IMR-90 (cell line): ENCODE measurements around the gene STARD3. TPM values are rescaled to one million over a fixed set of nuclear protein-coding genes. Genes with fewer than 3 reads are reported as not detected.

ENCODE experiments used
- ATAC-seq: fragments of 200-7000 bp; cut with Tn5 transposase; 2 replicates; pipeline ENCODE4 v1.9.1; 2020; ENCODE audit warnings: low read depth, mild to moderate bottlenecking, moderate library complexity
- BruUV-seq: library from RNA; stranded (reverse); fragments of 400-500 nt; replicated peaks from 2 replicates; lab custom pipeline; 2021; lab: Mats Ljungman, UMichigan
- CTCF ChIA-PET: fragments of 300-600 bp; formaldehyde crosslinking; extraction: SDS; loops from one replicate; lab custom pipeline; 2021; ENCODE audit warnings: antibody characterized with exemption; lab: Yijun Ruan, JAX
- POLR2A ChIA-PET: fragments of 300-600 bp; sonication (Branson Sonifier 250); formaldehyde crosslinking; loops from one replicate; lab custom pipeline; 2022; ENCODE audit warnings: antibody characterized with exemption; ENCODE audit not compliant: unreplicated experiment; lab: Charles Lee
- DNase-seq: peaks from one replicate; pipeline ENCODE4 v3.0.0; 2013
- H2AFZ ChIP-seq: replicated peaks from 2 replicates; pipeline ENCODE3; 2013; ENCODE audit warnings: low read length, mild to moderate bottlenecking; ENCODE audit not compliant: poor library complexity
- H2AK5ac ChIP-seq: 2 replicates; pipeline ENCODE4 v1.6.1; 2013; ENCODE audit warnings: low read depth, low read length, inconsistent platforms
- H2AK9ac ChIP-seq: replicated peaks from 2 replicates; pipeline ENCODE3; 2013; ENCODE audit warnings: mild to moderate bottlenecking, low read depth, low read length, moderate library complexity; ENCODE audit not compliant: poor library complexity
- H2BK120ac ChIP-seq: 2 replicates; pipeline ENCODE4 v1.6.1; 2013; ENCODE audit warnings: low read depth, low read length, inconsistent platforms
- H2BK15ac ChIP-seq: 3 replicates; pipeline ENCODE4 v1.6.1; 2013; ENCODE audit warnings: low read depth, low read length, inconsistent platforms
- H2BK20ac ChIP-seq: 2 replicates; pipeline ENCODE4 v1.6.1; 2013; ENCODE audit warnings: low read depth, mild to moderate bottlenecking, inconsistent platforms, low read length, moderate library complexity
- H2BK5ac ChIP-seq: 2 replicates; pipeline ENCODE4 v1.6.1; 2013; ENCODE audit warnings: mild to moderate bottlenecking, low read depth, low read length, inconsistent platforms; ENCODE audit not compliant: poor library complexity, severe bottlenecking
- H3K14ac ChIP-seq: replicated peaks from 2 replicates; pipeline ENCODE4 v1.6.1; 2013; ENCODE audit warnings: low read depth, low read length, inconsistent platforms
- H3K18ac ChIP-seq: 2 replicates; pipeline ENCODE4 v1.6.1; 2013; ENCODE audit warnings: low read depth, low read length, control low read depth
- H3K23ac ChIP-seq: 2 replicates; pipeline ENCODE4 v1.6.1; 2013; ENCODE audit warnings: low read depth, low read length, inconsistent platforms
- H3K27ac ChIP-seq: 2 replicates; pipeline ENCODE4 v1.5.1; 2013; ENCODE audit warnings: mild to moderate bottlenecking, control low read depth, low read length; ENCODE audit not compliant: insufficient read depth
- H3K27me3 ChIP-seq: 2 replicates; pipeline ENCODE4 v1.6.1; 2013; ENCODE audit warnings: low read length; ENCODE audit not compliant: control insufficient read depth, insufficient read depth
- H3K36me3 ChIP-seq: 2 replicates; pipeline ENCODE4 v1.6.1; 2013; ENCODE audit warnings: low read length, mixed read lengths; ENCODE audit not compliant: control insufficient read depth, insufficient read depth
- H3K4ac ChIP-seq: 2 replicates; pipeline ENCODE4 v1.6.1; 2013; ENCODE audit warnings: low read depth, low read length, inconsistent platforms
- H3K4me1 ChIP-seq: 2 replicates; pipeline ENCODE4 v1.6.1; 2013; ENCODE audit warnings: low read length, mixed read lengths; ENCODE audit not compliant: control insufficient read depth, insufficient read depth
- H3K4me2 ChIP-seq: 2 replicates; pipeline ENCODE4 v1.6.1; 2013; ENCODE audit warnings: low read depth, mild to moderate bottlenecking, control low read depth, low read length, moderate library complexity
- H3K4me3 ChIP-seq: 2 replicates; pipeline ENCODE4 v1.5.1; 2013; ENCODE audit warnings: low read depth, mild to moderate bottlenecking, control low read depth, low read length, moderate library complexity; ENCODE audit not compliant: insufficient read depth
- H3K56ac ChIP-seq: 2 replicates; pipeline ENCODE4 v1.6.1; 2013; ENCODE audit warnings: low read length, inconsistent platforms; ENCODE audit not compliant: insufficient read depth; ENCODE audit errors: extremely low read depth
- H3K79me1 ChIP-seq, 2 experiments: 2 replicates each; pipeline ENCODE4 v1.6.1; 2013; ENCODE audit warnings: low read length in 2 of 2, inconsistent platforms in 1 of 2, low read depth in 1 of 2
- H3K9ac ChIP-seq: 2 replicates; pipeline ENCODE4 v1.6.1; 2013; ENCODE audit warnings: low read depth, low read length, control low read depth
- H3K9me1 ChIP-seq: 2 replicates; pipeline ENCODE4 v1.6.1; 2013; ENCODE audit warnings: low read length, inconsistent platforms; ENCODE audit not compliant: insufficient read depth
- H3K9me3 ChIP-seq: 2 replicates; pipeline ENCODE4 v1.6.1; 2013; ENCODE audit warnings: low read length; ENCODE audit not compliant: control insufficient read depth, insufficient read depth
- H4K20me1 ChIP-seq: 2 replicates; pipeline ENCODE4 v1.6.1; 2013; ENCODE audit warnings: low read length, inconsistent platforms; ENCODE audit not compliant: insufficient read depth
- H4K5ac ChIP-seq: 2 replicates; pipeline ENCODE4 v1.6.1; 2013; ENCODE audit warnings: mild to moderate bottlenecking, low read depth, low read length, control low read depth
- H4K8ac ChIP-seq, 2 experiments: 2 replicates each; pipeline ENCODE4 v1.6.1; 2013; ENCODE audit warnings: low read depth in 2 of 2, low read length in 2 of 2, control low read depth in 1 of 2, inconsistent platforms in 1 of 2
- H4K91ac ChIP-seq: 2 replicates; pipeline ENCODE4 v1.6.1; 2013; ENCODE audit warnings: low read depth, low read length, inconsistent platforms; ENCODE audit not compliant: insufficient read depth
- CEBPB ChIP-seq: IDR thresholded peaks from 2 replicates; pipeline ENCODE4 v1.6.1; 2012; ENCODE audit warnings: low read depth, low read length, improper control_type of control experiment
- MAFK ChIP-seq: IDR thresholded peaks from 2 replicates; pipeline ENCODE4 v1.6.1; 2012; ENCODE audit warnings: low read depth, low read length, improper control_type of control experiment
- MAZ ChIP-seq: IDR thresholded peaks from 2 replicates; pipeline ENCODE4 v1.6.1; 2012; ENCODE audit warnings: low read depth, mild to moderate bottlenecking, low read length, improper control_type of control experiment, moderate library complexity, borderline replicate concordance
- MXI1 ChIP-seq: IDR thresholded peaks from 2 replicates; pipeline ENCODE4 v1.6.1; 2012; ENCODE audit warnings: low read depth, mild to moderate bottlenecking, low read length, moderate library complexity, borderline replicate concordance
- POLR2A ChIP-seq: IDR thresholded peaks from 2 replicates; pipeline ENCODE4 v1.6.1; 2012; ENCODE audit warnings: mild to moderate bottlenecking, low read depth, low read length
- RAD21 ChIP-seq: IDR thresholded peaks from 2 replicates; pipeline ENCODE4 v1.6.1; 2012; ENCODE audit warnings: low read length, improper control_type of control experiment
- RCOR1 ChIP-seq: IDR thresholded peaks from 2 replicates; pipeline ENCODE4 v1.6.1; 2012; ENCODE audit warnings: mild to moderate bottlenecking, low read length, improper control_type of control experiment; ENCODE audit not compliant: insufficient replicate concordance
- SMC3 ChIP-seq: fragments of 150-350 bp; IDR thresholded peaks from 2 replicates; pipeline ENCODE4 v1.6.1; 2016; ENCODE audit warnings: low read depth, mild to moderate bottlenecking, antibody characterized with exemption, low read length, moderate library complexity
- WGBS, 2 experiments: methylation state at CpG; one replicate each; pipeline versions ENCODE4 v1.1.5 to v1.1.7; 2013; ENCODE audit warnings: missing lambda C conversion rate in 2 of 2; ENCODE audit not compliant: insufficient read length in 1 of 2; ENCODE audit errors: extremely low coverage in 2 of 2; 5-methylcytosine and 5-hydroxymethylcytosine counted together
- dilution Hi-C: fragments of 300-500 bp; cut with HindIII; formaldehyde crosslinking; loops from one replicate; pipeline ENCODE4 v1.14.3; 2018; ENCODE audit warnings: low sequenced_read_pairs; ENCODE audit not compliant: unreplicated experiment
- in situ Hi-C: fragments of 300-500 bp; cut with MboI; formaldehyde crosslinking; loops from 3 replicates; pipeline ENCODE4 v1.14.3; 2019; ENCODE audit warnings: low sequenced_read_pairs, inconsistent platforms, mixed read lengths
- intact Hi-C: fragments of 100-400 bp; cut with micrococcal nuclease; formaldehyde crosslinking; loops from 2 replicates; pipeline ENCODE4 v1.10.0; 2022
- polyA plus RNA-seq, 3 experiments: library from polyadenylated mRNA; depleted of rRNA; stranded (reverse); fragments of >200 nt; gene quantifications; 2 replicates each; pipeline ENCODE4 v1.2.3, GENCODE V29; 2012; ENCODE audit warnings: low replicate concordance in 1 of 3
- total RNA-seq: library from RNA; depleted of rRNA; stranded (reverse); fragments of >200 nt; gene quantifications from 2 replicates; pipeline ENCODE4 v1.2.3, GENCODE V29; 2012
- TF ChIP-seq, protein P1 (sequence below): fragments of 150-350 bp; IDR thresholded peaks from 2 replicates; pipeline ENCODE4 v1.6.1; 2016; ENCODE audit warnings: low read depth, mild to moderate bottlenecking, low read length, moderate library complexity, borderline replicate concordance
- TF ChIP-seq, protein P2 (sequence below): conservative IDR thresholded peaks from 2 replicates; pipeline ENCODE4 v1.5.1; 2012; ENCODE audit warnings: mild to moderate bottlenecking, low read depth, low read length, improper control_type of control experiment

Gene STARD3
- total and polyA plus RNA-seq, 2 of the 4 experiments (the other 2 are of a cell fraction): 8.1 to 50.4 TPM

DNA sequence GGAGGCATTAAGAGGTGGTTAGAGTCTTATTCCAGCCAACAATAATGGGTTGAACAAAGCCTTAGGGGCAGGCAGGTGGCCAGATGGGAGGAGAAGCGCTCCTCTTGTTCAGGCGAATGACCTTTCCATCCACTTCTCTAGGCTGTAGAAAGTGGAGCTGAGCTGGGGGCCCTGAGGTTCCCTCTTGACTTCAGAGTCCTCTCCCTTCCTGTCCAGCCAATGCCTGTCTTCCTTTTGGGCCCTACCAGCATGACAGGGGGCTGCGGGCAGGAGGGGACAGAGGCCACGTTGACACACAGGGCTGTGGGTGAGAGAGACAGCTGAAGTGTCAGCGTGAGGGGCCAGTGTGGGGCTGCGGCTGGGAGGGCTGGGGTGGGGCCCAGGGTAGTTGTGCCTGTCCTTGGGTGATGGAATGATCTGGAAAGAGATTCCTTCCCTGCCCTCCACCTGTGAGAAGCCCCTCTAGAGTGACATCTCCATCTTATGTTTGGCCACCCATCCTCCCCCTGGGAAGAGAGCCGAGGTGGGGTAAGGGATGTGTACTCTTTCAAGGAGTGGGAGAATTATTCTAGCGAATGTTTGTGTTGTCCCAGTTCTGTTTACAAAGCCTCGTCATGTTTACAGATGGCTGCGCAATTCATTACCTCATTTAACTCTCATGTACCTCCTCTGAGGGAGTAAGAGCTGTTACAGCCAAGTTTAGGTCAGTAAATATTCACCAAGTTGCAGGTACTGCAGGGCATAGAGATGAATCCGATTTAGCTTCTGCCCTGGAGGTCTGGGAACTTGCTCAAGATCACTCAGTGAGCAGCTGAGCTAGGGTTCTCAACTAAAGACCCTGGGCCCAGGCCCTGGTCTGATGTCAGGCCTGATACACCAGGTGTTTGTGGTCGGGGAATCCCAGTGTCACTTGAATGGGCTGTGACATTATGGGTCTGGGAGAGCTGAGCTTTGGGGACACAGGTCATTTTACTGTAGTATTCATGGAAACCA, 66.3 kb downstream of the STARD3 start (continued):
- TF ChIP-seq, protein P1, sequence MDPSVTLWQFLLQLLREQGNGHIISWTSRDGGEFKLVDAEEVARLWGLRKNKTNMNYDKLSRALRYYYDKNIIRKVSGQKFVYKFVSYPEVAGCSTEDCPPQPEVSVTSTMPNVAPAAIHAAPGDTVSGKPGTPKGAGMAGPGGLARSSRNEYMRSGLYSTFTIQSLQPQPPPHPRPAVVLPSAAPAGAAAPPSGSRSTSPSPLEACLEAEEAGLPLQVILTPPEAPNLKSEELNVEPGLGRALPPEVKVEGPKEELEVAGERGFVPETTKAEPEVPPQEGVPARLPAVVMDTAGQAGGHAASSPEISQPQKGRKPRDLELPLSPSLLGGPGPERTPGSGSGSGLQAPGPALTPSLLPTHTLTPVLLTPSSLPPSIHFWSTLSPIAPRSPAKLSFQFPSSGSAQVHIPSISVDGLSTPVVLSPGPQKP: no peak
- TF ChIP-seq POLR2A (no peak), CEBPB (no peak)

DNA sequence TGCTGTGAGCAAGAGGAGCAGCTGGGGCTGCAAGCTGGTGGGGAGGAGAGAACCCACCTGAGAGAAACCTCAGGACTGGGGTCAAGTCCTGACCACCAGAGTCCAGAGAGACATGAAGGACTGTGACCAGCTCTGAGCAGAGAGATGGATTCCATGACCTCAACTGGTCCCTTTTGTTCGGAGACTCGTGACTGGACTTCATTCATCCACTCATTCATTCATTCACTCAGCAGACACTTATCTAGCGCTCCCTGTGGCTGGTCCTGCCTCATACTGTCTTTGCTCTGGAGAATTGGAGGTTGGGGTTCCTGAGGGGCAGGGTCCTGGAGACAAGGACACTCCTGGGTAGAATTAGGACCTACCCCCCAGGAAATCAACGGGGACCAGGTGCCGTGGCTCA, 67.0 kb downstream of the STARD3 start:
- peaks cover 55% of the 10 kb centered on the region for H4K20me1 ChIP-seq
- in situ Hi-C loops: no loop called here
- H3K9ac ChIP-seq: no peak overlapping the region
- H3K9me3 ChIP-seq: no peaks in the 10 kb centered on the region
- dilution Hi-C loops: no loop called here
- H4K5ac ChIP-seq: no peak overlapping the region
- ATAC-seq: no peak
- no peak overlapping the region for H3K18ac ChIP-seq
- intact Hi-C loops: no loop called here
- no peak overlapping the region for H4K8ac ChIP-seq
- H2AK5ac ChIP-seq: no peak overlapping the region
- no peak overlapping the region for H2AFZ ChIP-seq
- H3K36me3 ChIP-seq: peaks cover 18% of the 10 kb centered on the region
- 93% methylated on average over 2 of the region's 5 CpGs; no CpG with 5 or more reads in 1 of the 2 experiments for WGBS, 2 experiments
- no peak overlapping the region for H3K23ac ChIP-seq
- H3K4me3 ChIP-seq: no peak overlapping the region
- no TSS peak for BruUV-seq
- no peak overlapping the region for H3K27ac ChIP-seq
- ChIA-PET CTCF (interaction anchor here (0.5 kb wide), 1 partner anchor 98 kb away, joined by 3 read pairs; no protein-coding TSS in a partner anchor), POLR2A (no interaction called here)
- no peaks in the 10 kb centered on the region for H3K27me3 ChIP-seq
- H3K4me1 ChIP-seq: peaks cover 21% of the 10 kb centered on the region
- no peak overlapping the region for H2AK9ac ChIP-seq
- no peak overlapping the region for H3K14ac ChIP-seq
- H2BK20ac ChIP-seq: no peak overlapping the region
- no peak overlapping the region for H4K91ac ChIP-seq
- DNase-seq: no peak
- no peak overlapping the region for H2BK5ac ChIP-seq
- H3K56ac ChIP-seq: no peak overlapping the region
- H2BK15ac ChIP-seq: no peak overlapping the region
- H3K9me1 ChIP-seq: peaks cover 20% of the 10 kb centered on the region
- H3K4me2 ChIP-seq: no peak overlapping the region
- H2BK120ac ChIP-seq: no peak overlapping the region
- peaks cover 0 to 74% of the 10 kb centered on the region in 2 experiments; a peak in 3 of 4 replicates for H3K79me1 ChIP-seq
- no peak overlapping the region for H3K4ac ChIP-seq
- TF ChIP-seq SMC3 (no peak), MXI1 (no peak), MAFK (no peak), RAD21 (no peak), POLR2A (no peak), MAZ (no peak), CEBPB (no peak), RCOR1 (no peak)
- TF ChIP-seq, protein P2, sequence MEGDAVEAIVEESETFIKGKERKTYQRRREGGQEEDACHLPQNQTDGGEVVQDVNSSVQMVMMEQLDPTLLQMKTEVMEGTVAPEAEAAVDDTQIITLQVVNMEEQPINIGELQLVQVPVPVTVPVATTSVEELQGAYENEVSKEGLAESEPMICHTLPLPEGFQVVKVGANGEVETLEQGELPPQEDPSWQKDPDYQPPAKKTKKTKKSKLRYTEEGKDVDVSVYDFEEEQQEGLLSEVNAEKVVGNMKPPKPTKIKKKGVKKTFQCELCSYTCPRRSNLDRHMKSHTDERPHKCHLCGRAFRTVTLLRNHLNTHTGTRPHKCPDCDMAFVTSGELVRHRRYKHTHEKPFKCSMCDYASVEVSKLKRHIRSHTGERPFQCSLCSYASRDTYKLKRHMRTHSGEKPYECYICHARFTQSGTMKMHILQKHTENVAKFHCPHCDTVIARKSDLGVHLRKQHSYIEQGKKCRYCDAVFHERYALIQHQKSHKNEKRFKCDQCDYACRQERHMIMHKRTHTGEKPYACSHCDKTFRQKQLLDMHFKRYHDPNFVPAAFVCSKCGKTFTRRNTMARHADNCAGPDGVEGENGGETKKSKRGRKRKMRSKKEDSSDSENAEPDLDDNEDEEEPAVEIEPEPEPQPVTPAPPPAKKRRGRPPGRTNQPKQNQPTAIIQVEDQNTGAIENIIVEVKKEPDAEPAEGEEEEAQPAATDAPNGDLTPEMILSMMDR: no peak
- TF ChIP-seq, protein P1: no peak
